ENCODE data around the gene RAB6A.

GRCh38 chr11:73649206-73649605 is 111.7 kb downstream of the RAB6A start:
- TF ChIP-seq CTCF (IDR thresholded peaks at IDR 0.05; ENCODE audit: insufficient read depth, low read length) (no peak), REST (IDR thresholded peaks at IDR 0.05; ENCODE audit: insufficient replicate concordance, low read depth) (no peak)

All from HL-60 (cell line).